HFF-Myc (cell line): ENCODE results near the gene BOC.

Experiments used
- DNase-seq: peaks from one replicate; pipeline ENCODE4 v3.0.0-alpha.2; 2011; ENCODE audit warnings: low read depth; ENCODE audit errors: extremely low read depth
- H3K4me3 ChIP-seq: replicated peaks from 2 replicates; pipeline ENCODE4 v1.5.1; 2011; ENCODE audit warnings: low read depth, mild to moderate bottlenecking, control low read depth, low read length
- CTCF ChIP-seq: IDR thresholded peaks from 2 replicates; pipeline ENCODE4 v1.5.1; 2012; ENCODE audit warnings: mild to moderate bottlenecking, low read depth, low read length, control low read depth; ENCODE audit errors: missing control alignments

The BOC gene

GRCh38 chr3:113277941-113278598 is 66.7 kb downstream of the BOC start:
- no peak for DNase-seq
- no peak for TF ChIP-seq CTCF
- no peak overlapping the region for H3K4me3 ChIP-seq

GRCh38 chr3:113278599-113278955 is 67.2 kb downstream of the BOC start:
- no peak overlapping the region for H3K4me3 ChIP-seq
- TF ChIP-seq CTCF: no peak
- DNase-seq: no peak

- no peak overlapping the region for H3K4me3 ChIP-seq
- TF ChIP-seq CTCF: no peak
- no peak for DNase-seq
Measured at GRCh38 chr3:113279686-113280085, 68.3 kb downstream of the BOC start.

- no peak for DNase-seq
- no peak for TF ChIP-seq CTCF
- no peak overlapping the region for H3K4me3 ChIP-seq
Measured at GRCh38 chr3:113283306-113283705, 71.9 kb downstream of the BOC start.

GRCh38 chr3:113284453-113285050 is 73.2 kb downstream of the BOC start:
- no peak overlapping the region for H3K4me3 ChIP-seq
- TF ChIP-seq CTCF: no peak
- no peak for DNase-seq

GRCh38 chr3:113285226-113285625 is 73.9 kb downstream of the BOC start:
- H3K4me3 ChIP-seq: no peak overlapping the region
- no peak for DNase-seq
- no peak for TF ChIP-seq CTCF

GRCh38 chr3:113285741-113286140 is 74.4 kb downstream of the BOC start:
- no peak for DNase-seq
- TF ChIP-seq CTCF: no peak
- no peak overlapping the region for H3K4me3 ChIP-seq
